K562 (cell line): ENCODE results near the gene RPL38. TPM values are rescaled to one million over a fixed set of nuclear protein-coding genes. Genes with fewer than 3 reads are reported as not detected.

Experiments used
- ATAC-seq: fragments of 200-7000 bp; cut with Tn5 transposase; 3 replicates; pipeline ENCODE4 v1.9.1; 2020; ENCODE audit warnings: moderate library complexity
- BruUV-seq: library from RNA; stranded (reverse); fragments of 400-500 nt; replicated peaks from 2 replicates; lab custom pipeline; 2021; lab: Mats Ljungman, UMichigan
- CTCF ChIA-PET: fragments of 300-600 bp; formaldehyde crosslinking; extraction: SDS; loops from one replicate; lab custom pipeline; 2021; ENCODE audit warnings: low intra/inter-chr PET ratio; lab: Yijun Ruan, JAX
- POLR2A ChIA-PET: fragments of 300-600, 350-650 bp; sonication (Branson Sonifier 250); formaldehyde crosslinking; extraction: SDS; loops from one replicate; lab custom pipeline; 2021; ENCODE audit warnings: antibody characterized with exemption, inconsistent platforms; lab: Yijun Ruan, JAX
- DNase-seq, 4 experiments: peaks; one replicate each; pipeline versions ENCODE4 v3.0.0 to v3.0.0-alpha.2; 2011 to 2018; ENCODE audit warnings: low spot score in 3 of 4, mixed read lengths in 3 of 4; ENCODE audit errors: extremely low read depth in 1 of 4
- FAIRE-seq: peaks from 2 replicates; lab custom pipeline; 2011; peaks lifted over from hg19 to GRCh38; lab: Jason Lieb, UNC
- H2AFZ ChIP-seq: 2 replicates; pipeline ENCODE4 v1.6.0; 2011; ENCODE audit warnings: low read depth, low read length, control low read depth, inconsistent platforms
- H3K27ac ChIP-seq: fragments of 200-600 bp; 3 replicates; pipeline ENCODE4 v1.8.0; 2011; ENCODE audit warnings: low read depth, mild to moderate bottlenecking, control low read depth, inconsistent platforms, low read length, moderate library complexity, mixed read lengths; ENCODE audit errors: extremely low read depth
- H3K27me3 ChIP-seq, 2 experiments: fragments of 300-600 bp in 1 of 2; 2 replicates in 1 of 2; 3 replicates in 1 of 2; pipeline versions ENCODE4 v1.6.0 to v1.8.0; 2011; ENCODE audit warnings: inconsistent platforms in 2 of 2, low read length in 2 of 2, mild to moderate bottlenecking in 1 of 2, mixed read lengths in 1 of 2, moderate library complexity in 1 of 2; ENCODE audit not compliant: control insufficient read depth in 2 of 2, insufficient read depth in 2 of 2
- H3K36me3 ChIP-seq: fragments of 300-600 bp; 3 replicates; pipeline ENCODE4 v1.8.0; 2011; ENCODE audit warnings: mild to moderate bottlenecking, low read length, inconsistent platforms; ENCODE audit not compliant: control insufficient read depth, insufficient read depth
- H3K4me1 ChIP-seq, 2 experiments: fragments of 200-600 bp in 1 of 2; replicated peaks in 1 of 2; 2 replicates in 1 of 2; 3 replicates in 1 of 2; pipeline versions ENCODE4 v1.5.1 to v1.8.0; 2011; ENCODE audit warnings: inconsistent platforms in 2 of 2, low read length in 2 of 2, mild to moderate bottlenecking in 1 of 2, mixed read lengths in 1 of 2, moderate library complexity in 1 of 2; ENCODE audit not compliant: control insufficient read depth in 2 of 2, insufficient read depth in 2 of 2
- H3K4me2 ChIP-seq: 2 replicates; pipeline ENCODE4 v1.6.1; 2011; ENCODE audit warnings: low read length, control low read depth, inconsistent platforms, mixed read lengths; ENCODE audit not compliant: insufficient read depth
- H3K4me3 ChIP-seq: fragments of 200-600 bp; sonication (generic), shearing (Covaris generic); 2 replicates; pipeline ENCODE4 v1.5.1; 2016; ENCODE audit warnings: control low read depth, inconsistent platforms
- H3K79me2 ChIP-seq: fragments of 200-600 bp; 3 replicates; pipeline ENCODE4 v1.8.0; 2011; ENCODE audit warnings: low read length, inconsistent platforms; ENCODE audit not compliant: control insufficient read depth, insufficient read depth
- H3K9ac ChIP-seq, 2 experiments: 2 replicates each; pipeline versions ENCODE4 v1.6.0 to v1.6.1; 2011; ENCODE audit warnings: low read depth in 2 of 2, low read length in 2 of 2, control low read depth in 1 of 2, inconsistent platforms in 1 of 2, mild to moderate bottlenecking in 1 of 2, mixed read lengths in 1 of 2; ENCODE audit not compliant: insufficient read depth in 1 of 2
- H3K9me1 ChIP-seq: one replicate; pipeline ENCODE4 v1.6.0; 2011; ENCODE audit warnings: inconsistent platforms, mild to moderate bottlenecking, low read length, moderate library complexity; ENCODE audit not compliant: control insufficient read depth, insufficient read depth
- H3K9me3 ChIP-seq: replicated peaks from 2 replicates; pipeline ENCODE4 v1.5.1; 2011; ENCODE audit warnings: low read depth, low read length, inconsistent platforms; ENCODE audit not compliant: control insufficient read depth, insufficient read depth
- H4K20me1 ChIP-seq: replicated peaks from 2 replicates; pipeline ENCODE4 v1.6.1; 2011; ENCODE audit warnings: low read length, inconsistent platforms, mixed read lengths; ENCODE audit not compliant: control insufficient read depth, insufficient read depth
- ARHGAP35 ChIP-seq: fragments of 450-650 bp; IDR thresholded peaks from 2 replicates; pipeline ENCODE4 v1.6.1; 2018; ENCODE audit not compliant: partially characterized antibody
- E2F5 ChIP-seq: sonication (generic); formaldehyde crosslinking; IDR thresholded peaks from 2 replicates; pipeline ENCODE4 v1.8.0; 2022; ENCODE audit warnings: mild to moderate bottlenecking, missing genetic modification reagents
- KLF13 ChIP-seq: fragments of 450-650 bp; IDR thresholded peaks from 2 replicates; pipeline ENCODE4 v1.6.1; 2016; ENCODE audit warnings: missing genetic modification characterization, low read depth, mild to moderate bottlenecking, missing compliant biosample characterization, moderate library complexity, borderline replicate concordance
- NFYB ChIP-seq: IDR thresholded peaks from 2 replicates; pipeline ENCODE4 v1.6.1; 2011; ENCODE audit warnings: mild to moderate bottlenecking, moderate library complexity; ENCODE audit not compliant: insufficient read length; ENCODE audit errors: extremely low read depth
- SIN3A ChIP-seq, 2 experiments: fragments of 150-350 bp in 1 of 2; IDR thresholded peaks; 2 replicates each; pipeline ENCODE4 v1.6.1; 2011 to 2016; ENCODE audit warnings: borderline replicate concordance in 2 of 2, low read depth in 2 of 2, low read length in 2 of 2, mild to moderate bottlenecking in 2 of 2, moderate library complexity in 2 of 2; ENCODE audit not compliant: control insufficient read depth in 1 of 2
- SNIP1 ChIP-seq: fragments of 450-650 bp; IDR thresholded peaks from 2 replicates; pipeline ENCODE4 v1.7.1; 2017; ENCODE audit warnings: low read depth, mild to moderate bottlenecking
- ZNF253 ChIP-seq: fragments of 250-450 bp; sonication (Bioruptor Pico); conservative IDR thresholded peaks from 2 replicates; pipeline ENCODE4 v1.6.1; 2021; ENCODE audit warnings: mild to moderate bottlenecking
- ZNF354B ChIP-seq: fragments of 250-450 bp; sonication (Bioruptor Pico); IDR thresholded peaks from 2 replicates; pipeline ENCODE4 v1.4.0; 2020
- ZNF507 ChIP-seq: conservative IDR thresholded peaks from 2 replicates; pipeline ENCODE4 v1.6.1; 2017; ENCODE audit warnings: missing genetic modification characterization, missing compliant biosample characterization
- ZNF511 ChIP-seq: sonication (generic); formaldehyde crosslinking; IDR thresholded peaks from 2 replicates; pipeline ENCODE4 v1.8.0; 2022; ENCODE audit warnings: mild to moderate bottlenecking, missing genetic modification reagents
- WGBS: fragments of 100-300 bp; shearing (Covaris generic); methylation state at CpG from one replicate; pipeline ENCODE4 v1.1.6; 2016; ENCODE audit warnings: low coverage, mixed read lengths; ENCODE audit not compliant: insufficient coverage; ENCODE audit errors: missing lambda C conversion rate; 5-methylcytosine and 5-hydroxymethylcytosine counted together
- in situ Hi-C: fragments of 300-500 bp; cut with MboI; formaldehyde crosslinking; loops from 4 replicates; pipeline ENCODE4 v1.15.0; 2018; ENCODE audit warnings: inconsistent platforms, mixed read lengths
- intact Hi-C: fragments of 100-400 bp; cut with micrococcal nuclease; formaldehyde crosslinking; loops from 2 replicates; pipeline ENCODE4 v1.14.2; 2022
- polyA plus RNA-seq, 8 experiments: library from polyadenylated mRNA; depleted of rRNA in 4 of 8; stranded (reverse) in 5 of 8; unstranded in 3 of 8; fragments of >200 nt; fragmentation: Nextera tagmentation in 2 of 8; fragmentation: Illumina TruSeq in 1 of 8; extraction: Ambion mirVana in 2 of 8; extraction: Trizol in 1 of 8; gene quantifications; 2 replicates each; pipeline versions ENCODE4 v1.2.1 to v1.2.3, GENCODE V29; 2011 to 2014; ENCODE audit warnings: inconsistent platforms in 1 of 8, missing spikeins in 1 of 8
- total RNA-seq, 7 experiments: library from RNA; depleted of rRNA in 6 of 7; stranded (reverse); fragments of >200 nt in 6 of 7; fragmentation: Illumina TruSeq in 2 of 7; extraction: Trizol in 2 of 7; gene quantifications; 2 replicates each; pipeline versions ENCODE4 v1.2.1 to v1.2.3, GENCODE V29; 2011 to 2021; ENCODE audit warnings: low replicate concordance in 1 of 7
- TF ChIP-seq, protein P1 (sequence below), 2 experiments: fragments of 450-650 bp in 1 of 2; sonication (generic) in 1 of 2; formaldehyde crosslinking in 1 of 2; IDR thresholded peaks in 1 of 2; conservative IDR thresholded peaks in 1 of 2; 2 replicates each; pipeline versions ENCODE4 v1.6.1 to v1.8.1; 2016 to 2023; ENCODE audit warnings: mild to moderate bottlenecking in 2 of 2, moderate library complexity in 2 of 2, inconsistent platforms in 1 of 2, missing genetic modification reagents in 1 of 2

The RPL38 gene
- total and polyA plus RNA-seq, 9 of the 15 experiments (the other 6 are each of a cell fraction or from before 2014, with no cell fraction given), result 1,224 to 3,864 (median 1,939) TPM

DNA sequence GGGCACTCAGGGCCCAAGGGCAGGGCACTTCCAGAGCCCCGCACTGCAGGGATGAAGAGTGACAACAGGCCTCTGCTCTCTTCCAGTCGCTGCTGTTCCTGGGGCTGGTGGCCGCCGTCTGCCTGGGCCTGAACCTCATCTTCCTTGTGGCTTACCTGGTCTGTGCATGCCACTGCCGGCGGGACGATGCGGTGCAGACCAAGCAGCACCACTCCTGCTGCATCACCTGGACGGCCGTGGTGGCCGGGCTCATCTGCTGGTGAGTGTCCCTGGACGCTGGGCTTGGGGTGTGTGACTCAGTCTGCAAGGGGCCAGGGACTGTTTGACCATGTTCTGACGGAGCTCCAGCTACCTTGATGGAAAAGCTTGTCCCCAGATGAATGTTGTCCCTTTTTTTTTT is 18.9 kb downstream of the RPL38 start:
- H3K27ac ChIP-seq, result no peak overlapping the region
- no peaks in the 10 kb centered on the region for H3K36me3 ChIP-seq
- in situ Hi-C loops, result no loop called here
- H3K9ac ChIP-seq, result 0 out of 4 replicates have a peak overlapping the region, but pooled peaks of 1 of the 2 experiments have one; percentile 20
- no peaks in the 10 kb centered on the region for H3K79me2 ChIP-seq
- no peaks in the 10 kb centered on the region for H3K9me1 ChIP-seq
- no peak overlapping the region for H2AFZ ChIP-seq
- intact Hi-C loops, result no loop called here
- ATAC-seq (no peak), DNase-seq (no peak), FAIRE-seq (no peak)
- ChIA-PET CTCF (no interaction called here), POLR2A (interaction anchor here (0.9 to 1.5 kb wide), 2 partner anchors 12 to 19 kb away, joined by 4 read pairs; partner anchors contain the start of gene RPL38)
- H3K4me2 ChIP-seq, result no peak overlapping the region
- H3K4me1 ChIP-seq, result peaks cover 6 to 9% of the 10 kb centered on the region in 2 experiments; a peak in 4 of 5 replicates
- H3K9me3 ChIP-seq, result no peaks in the 10 kb centered on the region
- no peaks in the 10 kb centered on the region for H4K20me1 ChIP-seq
- BruUV-seq, result no TSS peak
- H3K4me3 ChIP-seq, result no peak overlapping the region
- H3K27me3 ChIP-seq, result peaks cover 0 to 12% of the 10 kb centered on the region in 2 experiments; a peak in 2 of 5 replicates
- TF ChIP-seq ZNF507, result no peak
- no peak for TF ChIP-seq NFYB
- TF ChIP-seq ZNF511 (CRISPR knock-in tag), result no peak
- 39% methylated on average over 13 of the region's 13 CpGs for WGBS

GRCh38 chr17:74223901-74224300 is 20.4 kb downstream of the RPL38 start:
- FAIRE-seq, result peak; percentile 49
- H3K4me2 ChIP-seq, result no peak overlapping the region
- H3K4me1 ChIP-seq, result peaks cover 8 to 9% of the 10 kb centered on the region in 2 experiments; a peak in 4 of 5 replicates
- no peak overlapping the region for H3K27ac ChIP-seq
- peaks cover 0 to 12% of the 10 kb centered on the region in 2 experiments; a peak in 3 of 5 replicates for H3K27me3 ChIP-seq
- DNase-seq, result no peak
- H3K9me3 ChIP-seq, result no peaks in the 10 kb centered on the region
- ATAC-seq, result peak; percentile 30; the same call in 2 of the 3 replicates
- WGBS, result 27% methylated on average over 14 of the region's 14 CpGs
- BruUV-seq, result no TSS peak
- 0 out of 2 replicates have a peak, but pooled peaks cover 3% of the 10 kb centered on the region for H4K20me1 ChIP-seq
- H2AFZ ChIP-seq, result no peak overlapping the region
- no peaks in the 10 kb centered on the region for H3K79me2 ChIP-seq
- no peaks in the 10 kb centered on the region for H3K9me1 ChIP-seq
- in situ Hi-C loops, result no loop called here
- ChIA-PET POLR2A (interaction anchor here (0.9 to 1.5 kb wide), 4 partner anchors 8 to 25 kb away, joined by 3 to 7 read pairs (median 4); no protein-coding TSS in a partner anchor), CTCF (no interaction called here)
- no peak overlapping the region for H3K4me3 ChIP-seq
- peak overlapping the region in 1 of 2 experiments; percentile 68; a peak in 1 of 4 replicates for H3K9ac ChIP-seq
- no peaks in the 10 kb centered on the region for H3K36me3 ChIP-seq
- intact Hi-C loops, result no loop called here
- TF ChIP-seq, protein P1, sequence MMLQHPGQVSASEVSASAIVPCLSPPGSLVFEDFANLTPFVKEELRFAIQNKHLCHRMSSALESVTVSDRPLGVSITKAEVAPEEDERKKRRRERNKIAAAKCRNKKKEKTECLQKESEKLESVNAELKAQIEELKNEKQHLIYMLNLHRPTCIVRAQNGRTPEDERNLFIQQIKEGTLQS (IDR thresholded peaks at IDR 0.05), result peak; percentile 59
- TF ChIP-seq, protein P1 (CRISPR knock-in tag; conservative IDR thresholded peaks at IDR 0.05), result no peak
- TF ChIP-seq ZNF354B (CRISPR knock-in tag) (no peak), ZNF253 (CRISPR knock-in tag) (no peak), SNIP1 (no peak), KLF13 (tag) (no peak), SIN3A (IDR thresholded peaks at IDR 0.05; ENCODE audit: borderline replicate concordance in 2 of 2, control insufficient read depth in 1 of 2, low read depth in 2 of 2, low read length in 2 of 2) (no peak), ZNF511 (CRISPR knock-in tag) (no peak), ARHGAP35 (no peak), E2F5 (CRISPR knock-in tag) (no peak)
